ENCODE measurements around the gene TAL1. TPM values are rescaled to one million over a fixed set of nuclear protein-coding genes. Genes with fewer than 3 reads are reported as not detected.

TAL1 gene
- total RNA-seq, 1 experiment from 2014 or later: not detected

GRCh38 chr1:47190857-47191256 is 41.2 kb downstream of the TAL1 start:
- Histone ChIP-seq H4K91ac (ENCODE audit: insufficient read length, low read depth, low read length) (no peak overlapping the region), H3K9me3 (ENCODE audit: control insufficient read depth, low read depth, low read length) (no peaks in the 10 kb centered on the region), H3K23me2 (ENCODE audit: insufficient read length, low read depth, low read length, poor library complexity, severe bottlenecking) (no peaks in the 10 kb centered on the region), H3K79me2 (ENCODE audit: insufficient read depth, low read length) (no peaks in the 10 kb centered on the region), H3K27me3 (ENCODE audit: insufficient read depth, low read length) (peaks cover 7% of the 10 kb centered on the region; the same call in 1 of the 2 replicates), H3K9ac (ENCODE audit: extremely low read depth, insufficient read length, low read length) (no peak overlapping the region), H2BK20ac (ENCODE audit: low read depth, low read length, poor library complexity, severe bottlenecking) (no peak overlapping the region), H3K18ac (ENCODE audit: insufficient read length, low read depth, low read length) (no peak overlapping the region), H4K20me1 (ENCODE audit: control insufficient read depth, insufficient read depth, insufficient read length) (no peaks in the 10 kb centered on the region), H2BK5ac (ENCODE audit: insufficient read length, low read length) (no peak overlapping the region), H4K8ac (replicated peaks; ENCODE audit: insufficient read length, low read depth, low read length) (no peak overlapping the region), H3K23ac (ENCODE audit: insufficient read length, low read depth, low read length) (no peak overlapping the region), H3K56ac (ENCODE audit: insufficient read length, low read depth, low read length) (no peak overlapping the region), H3K27ac (ENCODE audit: insufficient read length, low read depth, low read length) (no peak overlapping the region), H2AK5ac (ENCODE audit: insufficient read length, low read length) (no peak overlapping the region), H3K14ac (ENCODE audit: insufficient read depth, low read length) (no peak overlapping the region; the same call in 1 of the 2 replicates), H4K5ac (ENCODE audit: insufficient read length, low read depth, low read length) (no peak overlapping the region), H3K79me1 (ENCODE audit: insufficient read depth, low read depth, low read length, poor library complexity, severe bottlenecking) (no peaks in the 10 kb centered on the region), H3K4ac (ENCODE audit: low read depth, low read length) (no peak overlapping the region), H2BK15ac (ENCODE audit: low read depth, low read length) (no peak overlapping the region), H2BK12ac (ENCODE audit: insufficient read length, low read depth, low read length) (no peak overlapping the region), H2AFZ (ENCODE audit: low read length) (no peak overlapping the region), H3K4me1 (ENCODE audit: insufficient read depth, low read length) (peaks cover 7% of the 10 kb centered on the region), H2BK120ac (ENCODE audit: low read depth, low read length, poor library complexity, severe bottlenecking) (no peak overlapping the region), H3K4me2 (ENCODE audit: insufficient read depth, insufficient read length, low read length) (no peak overlapping the region), H3T11ph (ENCODE audit: low read length) (no peak overlapping the region)
- peaks cover 59% of the 10 kb centered on the region for H3K27me3 Mint-ChIP-seq (ENCODE audit: low read depth)
- H3K36me3 Mint-ChIP-seq (ENCODE audit: insufficient read depth in 1 of 3, low read depth in 3 of 3): no peaks in the 10 kb centered on the region
- no peak for TF ChIP-seq CTCF (conservative IDR thresholded peaks at IDR 0.05)
- DNase-seq: peak; percentile 18
- no peaks in the 10 kb centered on the region for H3K9me3 Mint-ChIP-seq
- no peak overlapping the region for H3K27ac Mint-ChIP-seq
- H3K4me3 Mint-ChIP-seq: no peak overlapping the region
- peaks cover 31 to 40% of the 10 kb centered on the region in 2 experiments for H3K4me1 Mint-ChIP-seq
- WGBS (ENCODE audit: extremely low coverage, insufficient read length, low lambda C conversion rate): no CpG with 5 or more reads among the region's 6 CpGs
